GM21423 (cell line): ENCODE data around the gene MCC.

Experiments
- ATAC-seq: cut with Tn5 transposase; IDR thresholded peaks from one replicate; pipeline ENCODE4 v1.9.1; 2021; ENCODE audit warnings: mild to moderate bottlenecking, moderate library complexity; ENCODE audit not compliant: unreplicated experiment

The MCC gene

DNA sequence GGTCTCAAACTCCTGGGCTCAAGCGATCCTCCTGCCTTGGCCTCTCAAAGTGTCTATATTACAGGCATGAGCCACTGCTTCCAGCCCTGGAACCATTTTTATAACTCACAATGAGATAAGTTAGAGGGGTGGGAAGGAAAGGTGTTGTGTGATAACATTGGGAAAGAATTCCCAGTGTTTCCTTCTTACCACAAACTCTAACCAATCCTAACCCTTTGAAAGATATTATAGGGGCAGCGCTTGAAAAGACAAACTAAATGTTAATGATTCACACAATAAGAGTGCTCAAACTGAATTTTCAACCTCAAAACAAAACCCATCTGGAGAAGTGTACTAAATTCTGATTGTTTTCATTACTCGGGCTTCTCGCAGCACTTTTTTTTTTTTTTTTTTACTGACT is 163.2 kb downstream of the MCC start:
- ATAC-seq, result no peak

DNA sequence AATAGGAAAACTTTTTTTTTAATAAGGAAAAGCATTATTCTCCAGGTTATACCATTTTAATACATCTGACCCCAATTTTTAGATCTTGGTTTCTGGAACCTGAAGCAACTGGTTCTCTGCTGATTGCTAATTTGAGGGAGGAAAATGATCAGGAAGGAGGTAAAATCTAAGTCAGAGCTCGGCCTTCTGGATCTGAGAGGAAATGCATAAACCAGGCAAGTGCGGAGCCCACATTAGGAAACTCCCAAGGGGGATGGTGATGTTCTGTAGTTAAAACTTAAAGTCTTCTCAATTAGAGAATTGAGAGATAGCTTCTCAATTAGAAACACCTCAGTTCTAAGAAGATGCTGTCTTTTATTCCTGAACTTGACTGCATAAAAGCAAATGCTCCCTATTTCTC is 167.0 kb downstream of the MCC start:
- no peak for ATAC-seq

GRCh38 chr5:113320273-113320780 is 167.9 kb downstream of the MCC start:
- ATAC-seq, result peak; percentile 76

DNA sequence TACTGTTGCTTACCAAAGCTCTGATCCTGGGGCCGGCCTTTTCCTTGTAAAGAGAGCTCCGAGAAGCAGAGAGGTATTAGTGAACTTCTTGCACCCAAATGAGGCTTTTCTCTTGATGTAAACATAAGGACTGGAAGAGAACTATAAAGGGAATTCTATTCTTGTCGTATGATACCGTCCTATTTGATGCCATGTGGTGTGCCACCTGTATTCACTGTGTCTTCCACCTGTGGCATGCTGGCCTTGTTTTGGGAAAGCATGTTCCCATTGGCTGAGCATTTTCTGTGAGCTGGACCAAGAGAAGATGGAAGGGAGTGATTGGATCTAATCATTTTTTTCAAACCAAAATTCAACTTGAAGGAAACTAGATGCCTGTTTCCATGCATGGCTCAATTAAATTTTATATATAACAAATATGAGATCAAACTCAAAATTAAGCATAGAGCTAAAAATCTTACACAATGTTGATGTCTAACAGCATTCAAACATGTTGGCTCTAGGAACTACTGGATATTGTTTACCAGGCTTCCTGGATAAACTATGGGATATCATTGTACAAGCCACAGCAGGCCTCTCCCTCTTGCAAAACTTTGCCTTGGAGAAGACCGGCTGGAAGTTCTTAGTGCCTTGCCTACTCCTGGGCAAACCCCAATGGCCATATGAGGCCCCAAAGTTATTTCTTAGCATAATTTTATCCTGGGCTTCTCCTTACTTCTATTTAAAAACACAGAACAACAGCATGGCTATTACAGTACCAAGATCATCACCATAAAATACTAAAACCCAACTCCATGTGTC is 168.8 kb downstream of the MCC start:
- no peak for ATAC-seq

GRCh38 chr5:113317636-113318035 is 170.6 kb downstream of the MCC start:
- no peak for ATAC-seq

- no peak for ATAC-seq
Measured at GRCh38 chr5:113311301-113311700, 177.0 kb downstream of the MCC start.

DNA sequence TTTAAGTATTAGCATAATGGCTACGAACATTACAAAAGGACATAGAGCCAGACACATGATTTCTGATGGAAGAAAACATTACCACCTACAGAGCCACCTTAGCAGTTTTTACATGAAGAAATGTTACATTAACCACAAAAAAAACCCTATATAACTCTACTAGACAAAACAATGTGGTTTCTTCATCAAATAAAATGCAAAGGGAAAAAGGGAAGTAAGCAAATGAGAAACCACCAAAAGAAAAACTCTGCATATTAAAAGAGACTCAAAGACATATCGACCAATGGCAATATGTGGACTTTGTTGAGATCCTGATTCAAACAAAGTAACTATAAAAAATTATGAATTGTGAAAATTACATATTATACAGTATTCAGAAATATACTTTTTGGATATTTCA is 186.1 kb downstream of the MCC start:
- ATAC-seq, result no peak

- ATAC-seq, result no peak
Measured at GRCh38 chr5:113299591-113299990, 188.7 kb downstream of the MCC start.

GRCh38 chr5:113296676-113297075 is 191.6 kb downstream of the MCC start:
- ATAC-seq, result no peak

- no peak for ATAC-seq
Measured at GRCh38 chr5:113295111-113295539, 193.1 kb downstream of the MCC start.

- ATAC-seq, result peak; percentile 96
Measured at GRCh38 chr5:113294311-113295110, 193.7 kb downstream of the MCC start.

DNA sequence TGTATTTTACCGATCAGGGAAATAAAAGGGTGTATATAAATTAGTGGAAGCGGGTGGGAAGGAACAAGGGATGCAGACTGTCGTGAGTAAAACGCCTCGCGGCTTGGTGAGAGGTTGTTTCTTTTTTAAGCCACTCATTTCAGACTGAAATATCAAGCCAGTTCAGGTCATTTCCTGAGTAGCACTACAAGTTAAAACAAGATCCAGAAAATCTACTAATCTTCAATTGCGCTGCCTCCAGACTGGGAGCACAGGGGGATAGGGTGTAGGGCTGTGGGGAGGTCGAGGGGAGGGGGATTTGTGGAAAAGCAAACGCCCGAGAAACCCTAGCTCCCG is 194.3 kb downstream of the MCC start:
- ATAC-seq, result peak; percentile 14

DNA sequence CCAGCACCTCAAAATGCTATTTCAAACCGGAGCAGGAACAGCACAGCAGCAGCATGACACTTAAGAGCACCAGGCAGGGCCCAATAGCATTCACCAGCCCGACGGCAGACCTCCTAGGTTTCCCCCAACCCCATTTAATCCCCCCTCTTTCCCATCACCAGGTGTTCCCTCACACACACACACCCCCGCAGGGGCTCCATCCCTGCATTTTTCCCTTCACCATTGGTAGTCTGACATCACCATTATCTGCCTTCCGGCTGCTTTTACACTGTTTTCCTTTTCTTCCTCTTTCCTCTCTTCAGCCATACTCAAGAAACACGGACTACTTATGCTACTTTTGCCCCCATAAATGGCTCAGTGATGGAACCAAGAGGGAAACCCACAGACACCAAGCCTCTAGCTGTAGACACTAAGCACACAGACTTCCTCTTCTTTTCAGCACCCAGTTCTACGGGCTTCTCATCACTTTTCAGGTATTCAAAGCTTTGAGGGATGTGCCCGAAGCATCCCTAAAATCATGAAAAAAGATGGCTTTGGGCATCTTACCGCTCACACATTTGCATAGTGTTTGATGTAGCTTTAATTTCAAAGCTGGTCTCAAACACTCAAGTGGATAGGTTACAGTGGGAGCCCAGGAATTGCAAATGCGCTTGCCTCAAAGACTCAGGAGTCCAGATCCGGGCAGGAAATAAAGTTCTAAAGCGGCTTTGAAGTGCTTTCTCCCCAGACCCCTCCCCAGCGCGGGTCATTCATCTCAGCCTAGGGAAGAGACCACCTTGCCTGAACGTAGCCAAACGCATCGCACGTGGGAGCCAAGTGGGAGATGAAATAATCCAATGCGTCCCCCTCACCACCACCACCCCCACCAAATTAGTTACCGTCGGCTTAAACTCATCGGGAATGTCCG is 194.9 kb downstream of the MCC start:
- no peak for ATAC-seq

DNA sequence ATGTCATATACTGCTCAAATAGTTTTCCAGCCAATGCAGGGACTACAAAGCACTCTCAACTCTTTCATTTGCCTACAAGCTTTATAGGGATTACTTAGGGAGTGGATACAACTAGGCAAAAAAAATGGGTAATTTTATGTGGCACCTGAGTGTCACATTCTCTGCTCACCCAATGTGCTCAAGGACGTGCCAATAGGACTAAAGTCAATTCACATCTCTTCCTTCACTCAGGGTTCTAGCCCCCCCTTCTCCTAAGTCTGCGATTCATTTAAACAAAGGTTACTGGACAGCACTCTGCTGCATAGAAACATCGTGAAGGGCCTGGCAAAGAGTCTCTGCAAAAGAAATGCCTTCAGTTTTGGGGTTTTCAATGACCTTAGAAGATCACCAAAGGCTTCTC is 195.8 kb downstream of the MCC start:
- no peak for ATAC-seq

DNA sequence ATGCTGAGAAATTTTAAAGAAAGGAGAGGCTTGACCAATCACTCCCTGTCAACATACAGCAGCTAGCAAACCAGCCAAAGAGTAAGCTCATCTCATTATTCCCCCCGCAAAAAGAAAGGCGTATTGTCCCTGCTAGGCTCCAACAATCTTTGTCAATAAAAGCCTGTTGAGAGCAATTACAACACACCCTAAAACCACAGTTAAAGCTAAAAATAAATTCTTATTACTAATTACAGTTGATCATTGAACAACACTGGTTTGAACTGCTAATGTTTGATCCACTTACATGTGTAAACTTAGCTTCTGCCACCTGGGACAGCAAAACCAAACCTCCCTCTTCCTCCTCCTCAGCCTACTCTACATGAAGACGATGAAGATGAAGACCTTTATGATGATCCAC is 204.7 kb downstream of the MCC start:
- peak; percentile 45 for ATAC-seq

DNA sequence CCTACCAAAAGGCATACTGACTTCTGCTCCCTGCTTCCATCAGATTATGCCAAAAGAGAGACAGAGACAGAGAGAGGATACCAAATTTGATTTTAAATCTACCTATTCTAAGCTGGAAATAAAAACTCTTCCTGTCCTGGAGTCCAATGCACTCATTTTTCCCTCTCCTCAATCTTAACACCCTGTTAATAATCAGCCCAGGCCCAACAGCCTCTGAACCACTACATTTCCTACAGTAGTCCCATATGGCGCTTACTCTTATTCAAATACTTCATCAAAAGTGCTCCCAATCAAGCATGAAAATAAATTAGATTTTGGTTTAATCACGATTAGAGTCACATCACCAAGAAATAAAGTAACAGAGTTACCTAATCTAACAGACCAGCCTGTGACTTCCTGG is 205.8 kb downstream of the MCC start:
- ATAC-seq, result no peak

DNA sequence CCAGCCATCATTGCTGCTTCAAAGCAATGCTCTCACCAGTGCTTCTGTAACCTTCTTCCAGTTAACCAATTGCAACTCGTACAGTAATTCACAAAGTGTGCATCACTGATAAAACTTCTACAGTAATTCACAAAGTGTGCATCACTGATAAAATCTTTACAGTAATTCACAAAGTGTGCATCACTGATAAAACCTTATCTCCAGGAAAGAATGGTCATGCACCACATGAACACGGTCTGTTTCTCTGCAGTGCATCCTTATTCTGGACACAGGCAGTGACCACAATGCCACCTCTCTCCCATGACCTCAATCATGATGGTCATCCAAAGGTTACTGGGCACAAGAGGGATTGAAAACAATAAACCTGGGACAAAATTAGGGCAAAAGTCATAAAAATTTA is 207.1 kb downstream of the MCC start:
- no peak for ATAC-seq

GRCh38 chr5:113280541-113280940 is 207.7 kb downstream of the MCC start:
- ATAC-seq, result no peak

DNA sequence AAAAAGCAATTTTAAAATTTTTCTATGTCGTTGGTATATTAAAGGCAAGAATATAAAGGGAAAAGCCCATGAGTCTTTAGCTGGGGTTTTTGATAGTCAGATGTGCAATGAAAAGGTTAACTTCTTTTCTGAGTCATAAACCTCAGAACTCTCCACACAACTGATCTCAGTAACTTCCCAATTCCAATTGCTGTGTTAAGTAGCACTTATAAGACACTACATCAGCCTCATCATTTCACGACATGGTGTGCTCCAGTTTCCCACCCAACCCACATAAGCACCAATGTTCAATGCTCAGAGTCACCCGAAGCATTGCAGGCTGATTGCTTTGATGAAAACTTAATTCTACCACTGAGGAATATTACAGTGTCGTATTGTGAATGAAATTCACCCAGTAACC is 209.3 kb downstream of the MCC start:
- no peak for ATAC-seq

DNA sequence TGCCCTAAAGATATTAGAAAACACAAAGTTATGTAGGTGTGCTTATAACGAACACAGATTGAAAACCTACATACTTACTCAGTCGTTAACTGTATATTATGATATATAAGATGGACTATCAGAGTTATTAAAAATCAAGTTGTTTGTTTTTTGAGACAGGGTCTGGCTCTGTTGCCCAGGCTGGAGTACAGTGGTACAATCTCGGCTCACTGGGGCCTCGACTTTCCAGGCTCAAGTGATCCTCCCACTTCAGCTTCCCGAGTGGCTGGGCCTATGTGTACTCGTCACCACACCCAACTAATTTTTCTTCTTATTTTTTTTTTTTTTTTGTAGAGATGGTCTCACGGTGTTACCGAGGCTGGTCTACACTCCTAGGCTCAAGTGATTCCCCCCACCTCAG is 211.8 kb downstream of the MCC start:
- ATAC-seq, result no peak

DNA sequence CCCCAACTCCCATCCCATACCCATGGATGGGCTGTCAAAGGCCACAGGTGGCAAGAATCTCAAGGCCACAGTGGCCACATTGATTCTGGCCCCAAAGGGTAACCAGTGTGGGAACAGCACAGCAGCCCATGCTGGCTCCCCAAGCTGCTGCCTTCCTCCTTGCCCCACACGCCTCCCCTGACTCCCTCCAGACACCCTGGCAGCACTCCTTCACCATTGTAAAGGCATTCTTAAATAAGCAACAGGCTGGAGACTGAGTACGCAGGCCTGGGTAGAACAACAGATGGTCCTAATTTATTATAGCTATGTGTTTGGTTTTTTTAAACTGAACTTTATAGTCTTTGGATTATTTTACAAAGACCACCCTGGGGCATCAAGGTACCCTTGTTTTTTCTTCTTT is 212.3 kb downstream of the MCC start:
- no peak for ATAC-seq
